ENCODE data around the gene TERT.

DNA sequence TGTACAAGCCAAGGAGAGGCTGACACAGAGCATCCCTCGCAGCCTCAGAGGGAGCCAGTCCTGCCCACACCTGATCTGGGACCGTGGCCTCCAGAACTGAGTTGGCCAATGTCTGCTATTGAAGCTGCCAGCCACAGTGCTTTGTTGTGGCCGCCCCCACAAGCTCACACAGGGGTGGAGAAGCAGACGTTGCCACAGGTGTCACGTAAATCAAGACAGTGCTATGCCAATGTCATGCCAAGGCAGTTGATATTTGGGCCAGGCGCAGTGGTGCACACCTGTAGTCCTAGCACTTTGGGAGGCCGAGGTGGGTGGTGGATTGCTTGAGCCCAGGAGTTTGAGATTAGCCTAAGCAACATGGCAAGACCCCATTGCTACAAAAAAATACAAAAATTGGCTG, 17.3 kb upstream of the TERT start:
- no peak for TF ChIP-seq EZH2 (IDR thresholded peaks at IDR 0.05; ENCODE audit: borderline replicate concordance, insufficient read depth, low read depth, low read length, poor library complexity, severe bottlenecking)
- no peak for TF ChIP-seq CTCF (IDR thresholded peaks at IDR 0.05)
